GM18526 (cell line): ENCODE results near the gene DAGLB.

Experiments
- POLR2A ChIP-seq: IDR thresholded peaks from 3 replicates; pipeline ENCODE4 v1.6.1; 2011; ENCODE audit not compliant: insufficient read length; ENCODE audit errors: extremely low read depth

Gene DAGLB

GRCh38 chr7:6440381-6440780, 7.4 kb downstream of the DAGLB start:
- TF ChIP-seq POLR2A: no peak

GRCh38 chr7:6438427-6438826, 9.3 kb downstream of the DAGLB start:
- TF ChIP-seq POLR2A: no peak

- TF ChIP-seq POLR2A: no peak
Measured at GRCh38 chr7:6437251-6437650, 10.5 kb downstream of the DAGLB start.

- no peak for TF ChIP-seq POLR2A
Measured at GRCh38 chr7:6436385-6436685, 11.4 kb downstream of the DAGLB start.

- TF ChIP-seq POLR2A: no peak
Measured at GRCh38 chr7:6435486-6436384, 12.0 kb downstream of the DAGLB start.

GRCh38 chr7:6433784-6434615, 13.8 kb downstream of the DAGLB start:
- TF ChIP-seq POLR2A: no peak

GRCh38 chr7:6432781-6433180, 15.0 kb downstream of the DAGLB start:
- no peak for TF ChIP-seq POLR2A

GRCh38 chr7:6430974-6431373, 16.8 kb downstream of the DAGLB start:
- no peak for TF ChIP-seq POLR2A

- no peak for TF ChIP-seq POLR2A
Measured at GRCh38 chr7:6430271-6430940, 17.3 kb downstream of the DAGLB start.

GRCh38 chr7:6425948-6426347, 21.8 kb downstream of the DAGLB start:
- no peak for TF ChIP-seq POLR2A

GRCh38 chr7:6423942-6424701, 23.6 kb downstream of the DAGLB start:
- TF ChIP-seq POLR2A: no peak

- TF ChIP-seq POLR2A: no peak
Measured at GRCh38 chr7:6422926-6423632, 24.7 kb downstream of the DAGLB start.

GRCh38 chr7:6422095-6422494, 25.7 kb downstream of the DAGLB start:
- no peak for TF ChIP-seq POLR2A

- TF ChIP-seq POLR2A: no peak
Measured at GRCh38 chr7:6420680-6421079, 27.1 kb downstream of the DAGLB start.
